Endothelial cell (in vitro differentiated cells): ENCODE measurements around the gene PASD1. TPM values are rescaled to one million over a fixed set of nuclear protein-coding genes. Genes with fewer than 3 reads are reported as not detected.

ENCODE experiments used
- DNase-seq: peaks from one replicate; pipeline ENCODE4 v3.0.0; 2021; ENCODE audit warnings: low spot score
- H3K27ac Mint-ChIP-seq: one replicate; pipeline ENCODE4 v1.8.0; 2021; ENCODE audit warnings: mixed read lengths, inconsistent platforms; ENCODE audit not compliant: unreplicated experiment
- H3K27me3 Mint-ChIP-seq: one replicate; pipeline ENCODE4 v1.8.0; 2021; ENCODE audit warnings: mild to moderate bottlenecking, moderate library complexity, mixed read lengths, inconsistent platforms; ENCODE audit not compliant: unreplicated experiment
- H3K36me3 Mint-ChIP-seq: one replicate; pipeline ENCODE4 v1.8.0; 2021; ENCODE audit warnings: mild to moderate bottlenecking, low read depth, mixed read lengths, inconsistent platforms; ENCODE audit not compliant: unreplicated experiment
- H3K4me1 Mint-ChIP-seq: one replicate; pipeline ENCODE4 v1.8.0; 2021; ENCODE audit warnings: mild to moderate bottlenecking, mixed read lengths, inconsistent platforms; ENCODE audit not compliant: unreplicated experiment
- H3K4me3 Mint-ChIP-seq: one replicate; pipeline ENCODE4 v1.8.0; 2021; ENCODE audit warnings: mild to moderate bottlenecking, mixed read lengths, inconsistent platforms; ENCODE audit not compliant: unreplicated experiment
- H3K9me3 Mint-ChIP-seq: one replicate; pipeline ENCODE4 v1.8.0; 2021; ENCODE audit warnings: mixed read lengths, inconsistent platforms; ENCODE audit not compliant: unreplicated experiment
- CTCF ChIP-seq: fragments of 200-600 bp; sonication (generic); IDR thresholded peaks from one replicate; pipeline ENCODE4 v1.5.0; 2021; ENCODE audit warnings: antibody characterized with exemption; ENCODE audit not compliant: unreplicated experiment
- total RNA-seq: library from RNA; stranded (reverse); fragmentation: NEBNext Ultra II Directional; extraction: Animal tissue kit (Norgen Biotek cat#: 25700); gene quantifications from one replicate; pipeline ENCODE4 v1.2.1, GENCODE V29; 2021; ENCODE audit not compliant: unreplicated experiment

The PASD1 gene
- total RNA-seq, 1 donor from 2014 or later = not detected

GRCh38 chrX:151631822-151632221 lies 68.3 kb downstream of the PASD1 start:
- Mint-ChIP-seq H3K4me1 (no peaks in the 10 kb centered on the region), H3K27me3 (no peaks in the 10 kb centered on the region), H3K27ac (no peak overlapping the region), H3K9me3 (no peaks in the 10 kb centered on the region), H3K4me3 (no peak overlapping the region), H3K36me3 (no peaks in the 10 kb centered on the region)
- no peak for DNase-seq
- no peak for TF ChIP-seq CTCF

- Mint-ChIP-seq H3K27me3 (no peaks in the 10 kb centered on the region), H3K36me3 (no peaks in the 10 kb centered on the region), H3K27ac (no peak overlapping the region), H3K9me3 (no peaks in the 10 kb centered on the region), H3K4me1 (no peaks in the 10 kb centered on the region), H3K4me3 (no peak overlapping the region)
- TF ChIP-seq CTCF = no peak
- DNase-seq = no peak
Observed at GRCh38 chrX:151633157-151633556, 69.7 kb downstream of the PASD1 start.

GRCh38 chrX:151634937-151635336 lies 71.5 kb downstream of the PASD1 start:
- Mint-ChIP-seq H3K4me3 (no peak overlapping the region), H3K27me3 (no peaks in the 10 kb centered on the region), H3K9me3 (no peaks in the 10 kb centered on the region), H3K27ac (no peak overlapping the region), H3K4me1 (no peaks in the 10 kb centered on the region), H3K36me3 (no peaks in the 10 kb centered on the region)
- DNase-seq = no peak
- no peak for TF ChIP-seq CTCF

- H3K9me3 Mint-ChIP-seq = no peaks in the 10 kb centered on the region
- H3K4me1 Mint-ChIP-seq = no peaks in the 10 kb centered on the region
- no peaks in the 10 kb centered on the region for H3K27me3 Mint-ChIP-seq
- TF ChIP-seq CTCF = no peak
- no peak overlapping the region for H3K4me3 Mint-ChIP-seq
- H3K36me3 Mint-ChIP-seq = no peaks in the 10 kb centered on the region
- no peak for DNase-seq
- H3K27ac Mint-ChIP-seq = no peak overlapping the region
Observed at GRCh38 chrX:151641564-151641963, 78.1 kb downstream of the PASD1 start.

- H3K9me3 Mint-ChIP-seq = no peaks in the 10 kb centered on the region
- no peak for TF ChIP-seq CTCF
- no peaks in the 10 kb centered on the region for H3K36me3 Mint-ChIP-seq
- no peak for DNase-seq
- no peaks in the 10 kb centered on the region for H3K4me1 Mint-ChIP-seq
- no peak overlapping the region for H3K4me3 Mint-ChIP-seq
- no peak overlapping the region for H3K27ac Mint-ChIP-seq
- no peaks in the 10 kb centered on the region for H3K27me3 Mint-ChIP-seq
Observed at GRCh38 chrX:151675121-151675746, 111.8 kb downstream of the PASD1 start.
